GM12865 (cell line): ENCODE data around the gene RBMS3.

Experiments used
- DNase-seq: peaks from one replicate; pipeline ENCODE4 v3.0.0; 2010; ENCODE audit warnings: low read depth
- H3K4me3 ChIP-seq: 2 replicates; pipeline ENCODE4 v1.5.1; 2011; ENCODE audit warnings: mild to moderate bottlenecking, low read depth, low read length, control low read depth
- CTCF ChIP-seq: IDR thresholded peaks from 2 replicates; pipeline ENCODE4 v1.5.1; 2011; ENCODE audit warnings: low read length, control low read depth, low read depth, inconsistent platforms; ENCODE audit not compliant: insufficient read depth; ENCODE audit errors: missing control alignments

The RBMS3 gene

DNA sequence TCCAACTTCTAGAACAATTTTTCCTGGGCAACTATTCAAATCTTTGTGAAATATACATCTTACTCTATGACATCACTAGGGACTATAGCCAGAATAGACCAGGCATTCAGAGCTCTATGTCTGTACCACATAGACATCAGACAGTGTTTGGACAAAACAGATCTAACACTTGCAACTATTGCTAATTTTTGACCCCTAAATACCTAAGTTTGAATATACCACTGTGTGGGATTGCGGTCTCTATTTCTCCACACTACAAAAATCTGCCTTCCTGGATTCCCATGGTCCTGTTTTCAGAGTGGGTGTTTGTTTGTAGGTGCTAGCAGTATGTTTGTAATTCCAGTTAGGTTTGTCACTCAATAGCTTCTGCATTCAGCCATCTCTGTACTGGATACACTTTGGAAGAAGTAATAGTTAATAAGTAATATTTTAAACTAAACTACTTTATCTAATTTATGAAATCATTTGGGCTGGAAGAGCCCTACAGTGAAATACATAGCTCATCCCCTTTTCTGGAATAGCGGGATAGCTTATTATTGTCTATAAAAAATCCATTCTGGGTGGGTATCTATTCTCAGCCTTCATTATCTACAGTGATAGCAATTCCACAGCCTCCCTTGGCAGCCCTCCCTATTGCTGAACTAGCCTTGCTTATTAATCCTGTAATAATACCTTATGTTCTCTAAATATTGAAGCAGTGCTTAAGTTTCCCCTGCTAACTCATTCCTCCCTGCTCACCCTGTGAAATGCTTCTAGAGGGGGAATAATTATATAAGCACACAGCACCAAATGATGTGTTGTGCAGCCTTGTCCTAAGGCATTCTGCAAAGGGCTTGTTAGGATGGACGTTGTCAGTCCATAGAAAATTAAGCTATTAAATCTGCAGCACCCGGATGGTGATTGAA, 49.4 kb downstream of the RBMS3 start:
- no peak overlapping the region for H3K4me3 ChIP-seq
- no peak for DNase-seq
- no peak for TF ChIP-seq CTCF

DNA sequence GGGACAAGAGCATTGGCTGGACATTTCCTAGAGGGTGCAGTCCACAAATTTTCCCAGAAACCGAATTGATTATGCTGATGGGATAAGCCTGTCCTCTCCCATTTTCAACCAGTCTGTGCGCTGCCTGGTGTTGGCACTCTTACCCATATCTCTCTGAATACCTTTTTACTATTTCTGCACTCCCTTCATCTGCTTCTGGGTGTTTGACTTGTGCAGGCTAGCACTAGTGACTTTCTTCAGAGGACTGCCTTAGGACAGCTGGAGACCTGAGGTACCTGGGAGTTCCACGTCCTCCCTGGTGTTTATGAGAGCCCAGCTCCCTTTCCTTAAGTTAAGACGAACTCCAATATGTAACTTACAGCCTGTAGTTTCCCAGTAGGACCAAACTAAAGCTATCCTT, 50.2 kb downstream of the RBMS3 start:
- H3K4me3 ChIP-seq = no peak overlapping the region
- DNase-seq = no peak
- no peak for TF ChIP-seq CTCF

DNA sequence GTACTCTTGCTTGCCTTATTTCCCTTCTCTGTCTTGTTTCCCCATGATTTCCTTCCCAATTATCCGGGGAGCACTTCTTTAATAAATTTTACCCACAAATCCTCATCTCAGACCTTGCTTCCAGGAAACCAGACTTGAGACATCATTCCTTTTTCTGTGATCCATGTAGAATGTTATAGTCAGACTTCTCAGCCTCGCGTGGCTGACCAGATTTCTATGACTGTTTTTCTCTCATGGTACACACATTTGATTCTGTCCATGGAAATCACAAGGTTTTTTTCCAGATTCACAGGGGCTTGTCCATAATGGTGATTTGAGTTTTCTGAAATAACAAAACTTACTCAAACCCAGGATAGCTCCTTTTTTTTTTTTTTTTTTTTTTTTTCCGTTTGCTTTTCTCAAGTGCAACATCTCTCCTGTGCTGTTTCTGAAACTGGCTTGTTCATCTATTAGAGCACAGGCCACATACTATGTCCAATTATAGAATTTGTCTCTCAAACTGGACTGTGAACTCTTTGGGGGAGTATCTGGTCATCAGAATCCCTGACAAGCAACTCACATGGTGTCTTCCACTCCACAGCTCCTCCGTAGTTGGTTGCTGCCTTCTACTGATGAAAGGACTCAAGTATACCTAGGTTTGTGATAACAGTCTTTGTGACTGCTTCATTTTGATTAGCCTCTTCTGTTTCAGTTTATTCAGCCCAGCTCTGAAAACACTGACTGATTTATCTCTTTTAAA, 50.8 kb downstream of the RBMS3 start:
- no peak for DNase-seq
- H3K4me3 ChIP-seq = no peak overlapping the region
- TF ChIP-seq CTCF = no peak

GRCh38 chr3:29332195-29332637, 51.3 kb downstream of the RBMS3 start:
- no peak overlapping the region for H3K4me3 ChIP-seq
- TF ChIP-seq CTCF = no peak
- peak; percentile 34 for DNase-seq

- no peak for DNase-seq
- no peak overlapping the region for H3K4me3 ChIP-seq
- no peak for TF ChIP-seq CTCF
Observed at GRCh38 chr3:29333576-29333975, 52.7 kb downstream of the RBMS3 start.

DNA sequence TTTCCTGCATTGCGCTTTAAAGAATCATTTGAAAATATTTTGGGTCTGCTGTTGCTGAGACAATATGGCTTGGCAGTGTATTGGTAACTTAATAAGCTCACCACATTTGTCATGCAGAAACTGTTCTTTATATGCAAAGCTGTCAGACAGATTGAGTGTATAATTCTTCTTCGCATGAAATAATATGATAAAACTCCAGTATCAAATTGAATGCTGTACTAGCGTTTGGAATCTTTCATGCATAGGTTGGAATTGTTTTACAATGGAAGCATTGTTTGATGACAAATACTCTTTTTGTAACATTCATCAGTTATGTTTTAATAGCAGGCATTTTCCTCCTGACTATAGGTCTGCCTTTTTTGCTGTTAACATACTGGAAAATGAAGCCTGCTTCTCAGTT, 53.8 kb downstream of the RBMS3 start:
- no peak overlapping the region for H3K4me3 ChIP-seq
- DNase-seq = no peak
- TF ChIP-seq CTCF = no peak
